Endothelial cell of umbilical vein (primary cell): ENCODE results near the gene CALR3. TPM values are rescaled to one million over a fixed set of nuclear protein-coding genes. Genes with fewer than 3 reads are reported as not detected.

Experiments used
- BruUV-seq: library from RNA; stranded (reverse); fragments of 400-500 nt; replicated peaks from 2 replicates; lab custom pipeline; 2021; lab: Mats Ljungman, UMichigan
- CTCF ChIA-PET: fragments of 300-600, 350-600 bp; sonication (Branson Sonifier 250); formaldehyde crosslinking; loops from one replicate; lab custom pipeline; 2021; ENCODE audit warnings: antibody characterized with exemption, inconsistent platforms; lab: Charles Lee
- POLR2A ChIA-PET: fragments of 300-600, 350-600 bp; sonication (Branson Sonifier 250); formaldehyde crosslinking; loops from one replicate; lab custom pipeline; 2021; ENCODE audit warnings: antibody characterized with exemption, inconsistent platforms; lab: Charles Lee
- DNase-seq: peaks from one replicate; pipeline ENCODE4 v3.0.0-alpha.2; 2011; ENCODE audit warnings: low read depth, low spot score
- FAIRE-seq: peaks from 2 replicates; lab custom pipeline; 2011; peaks lifted over from hg19 to GRCh38; lab: Jason Lieb, UNC
- H2AFZ ChIP-seq: 2 replicates; pipeline ENCODE4 v1.6.0; 2012; ENCODE audit warnings: low read depth, low read length, control low read depth, inconsistent platforms
- H3K27ac ChIP-seq: 2 replicates; pipeline ENCODE4 v1.5.1; 2011; ENCODE audit warnings: low read depth, mild to moderate bottlenecking, control low read depth, low read length, moderate library complexity; ENCODE audit not compliant: insufficient read depth
- H3K27me3 ChIP-seq, 2 experiments: 2 replicates each; pipeline versions ENCODE4 v1.6.0 to v1.6.1; 2011; ENCODE audit warnings: low read length in 2 of 2, mixed read lengths in 1 of 2; ENCODE audit not compliant: control insufficient read depth in 2 of 2, insufficient read depth in 2 of 2
- H3K36me3 ChIP-seq, 2 experiments: 2 replicates in 1 of 2; 3 replicates in 1 of 2; pipeline ENCODE4 v1.5.1; 2011; ENCODE audit warnings: low read length in 2 of 2, mild to moderate bottlenecking in 1 of 2, moderate library complexity in 1 of 2; ENCODE audit not compliant: control insufficient read depth in 2 of 2, insufficient read depth in 2 of 2; ENCODE audit errors: extremely low read depth in 1 of 2
- H3K4me1 ChIP-seq: 3 replicates; pipeline ENCODE4 v1.5.1; 2011; ENCODE audit warnings: mild to moderate bottlenecking, low read length; ENCODE audit not compliant: control insufficient read depth, insufficient read depth; ENCODE audit errors: extremely low read depth
- H3K4me2 ChIP-seq: 2 replicates; pipeline ENCODE4 v1.6.1; 2011; ENCODE audit warnings: low read length, control low read depth, mixed read lengths; ENCODE audit not compliant: insufficient read depth
- H3K4me3 ChIP-seq, 3 experiments: fragments of 200-600 bp in 1 of 3; sonication (generic), shearing (Covaris generic) in 1 of 3; replicated peaks in 1 of 3; 2 replicates each; pipeline ENCODE4 v1.5.1; 2011 to 2016; ENCODE audit warnings: control low read depth in 3 of 3, low read length in 3 of 3, mild to moderate bottlenecking in 2 of 3, inconsistent platforms in 1 of 3, low read depth in 1 of 3, moderate library complexity in 1 of 3; ENCODE audit not compliant: insufficient read depth in 1 of 3
- H3K79me2 ChIP-seq: 2 replicates; pipeline ENCODE4 v1.6.0; 2012; ENCODE audit warnings: low read length, inconsistent platforms; ENCODE audit not compliant: control insufficient read depth, insufficient read depth
- H3K9ac ChIP-seq: replicated peaks from 2 replicates; pipeline ENCODE3; 2011; ENCODE audit warnings: low read length, control low read depth; ENCODE audit not compliant: insufficient read depth; ENCODE audit errors: extremely low read depth
- H3K9me1 ChIP-seq: replicated peaks from 3 replicates; pipeline ENCODE4 v1.6.0; 2011; ENCODE audit warnings: mild to moderate bottlenecking, low read length; ENCODE audit not compliant: control insufficient read depth, insufficient read depth; ENCODE audit errors: extremely low read depth
- H3K9me3 ChIP-seq: replicated peaks from 2 replicates; pipeline ENCODE4 v1.5.1; 2012; ENCODE audit warnings: low read length, inconsistent platforms; ENCODE audit not compliant: control insufficient read depth, insufficient read depth
- H4K20me1 ChIP-seq: replicated peaks from 2 replicates; pipeline ENCODE3; 2011; ENCODE audit warnings: mild to moderate bottlenecking, low read length; ENCODE audit not compliant: control insufficient read depth, insufficient read depth; ENCODE audit errors: extremely low read depth
- EZH2 ChIP-seq: IDR thresholded peaks from 2 replicates; pipeline ENCODE4 v1.6.1; 2012; ENCODE audit warnings: borderline replicate concordance, low read depth, mild to moderate bottlenecking, moderate library complexity, low read length, inconsistent platforms; ENCODE audit not compliant: severe bottlenecking
- FOS ChIP-seq: IDR thresholded peaks from 2 replicates; pipeline ENCODE4 v1.6.1; 2011; ENCODE audit warnings: mild to moderate bottlenecking, low read length, moderate library complexity, borderline replicate concordance; ENCODE audit not compliant: insufficient read depth
- GATA2 ChIP-seq: IDR thresholded peaks from 2 replicates; pipeline ENCODE4 v1.7.0; 2011; ENCODE audit warnings: low read depth, mild to moderate bottlenecking, moderate library complexity, mixed read lengths, low read length; ENCODE audit not compliant: insufficient read length, insufficient read depth
- JUN ChIP-seq: IDR thresholded peaks from 2 replicates; pipeline ENCODE4 v1.6.1; 2011; ENCODE audit warnings: borderline replicate concordance, low read depth; ENCODE audit not compliant: insufficient read length, insufficient read depth
- MYC ChIP-seq: IDR thresholded peaks from one replicate; pipeline ENCODE4 v1.6.1; 2011; ENCODE audit warnings: mild to moderate bottlenecking, low read depth, low read length
- POLR2A ChIP-seq: IDR thresholded peaks from 2 replicates; pipeline ENCODE4 v1.6.1; 2012; ENCODE audit warnings: low read depth, mild to moderate bottlenecking, control low read depth, low read length
- POLR2AphosphoS5 ChIP-seq: IDR thresholded peaks from 2 replicates; pipeline ENCODE4 v1.6.1; 2012; ENCODE audit warnings: low read depth, mild to moderate bottlenecking, control low read depth, low read length, moderate library complexity; ENCODE audit not compliant: insufficient read depth
- dilution Hi-C: fragments of 300-500 bp; cut with MboI; formaldehyde crosslinking; loops from one replicate; pipeline ENCODE4 v1.15.0; 2019; ENCODE audit warnings: low sequenced_read_pairs; ENCODE audit not compliant: extremely low pct_ligation_motif_present
- intact Hi-C: fragments of 100-400 bp; cut with micrococcal nuclease; formaldehyde crosslinking; loops from one replicate; pipeline ENCODE4 v1.10.0; 2022
- polyA plus RNA-seq, 4 experiments: library from polyadenylated mRNA; depleted of rRNA in 3 of 4; stranded (reverse) in 3 of 4; unstranded in 1 of 4; fragments of >200 nt; gene quantifications; 2 replicates each; pipeline versions ENCODE4 v1.2.1 to v1.2.3, GENCODE V29; 2011 to 2012; ENCODE audit warnings: missing spikeins in 1 of 4
- total RNA-seq: library from RNA; stranded (reverse); gene quantifications from 2 replicates; pipeline ENCODE4 v1.2.3, GENCODE V29; 2021
- TF ChIP-seq, protein P1 (sequence below), 2 donors: IDR thresholded peaks; 1 replicate in 1 of 2; 2 replicates in 1 of 2; pipeline ENCODE4 v1.5.1; 2011; ENCODE audit warnings: low read length in 2 of 2, mild to moderate bottlenecking in 2 of 2, moderate library complexity in 2 of 2, control low read depth in 1 of 2, inconsistent platforms in 1 of 2, low read depth in 1 of 2; ENCODE audit not compliant: insufficient read depth in 1 of 2; ENCODE audit errors: extremely low read depth in 1 of 2
- TF ChIP-seq, protein P2 (sequence below): IDR thresholded peaks from 2 replicates; pipeline ENCODE4 v1.6.1; 2011; ENCODE audit not compliant: insufficient read depth, insufficient read length

Gene CALR3
- total and polyA plus RNA-seq, 2 donors (not counting 3 experiments of a cell fraction or from before 2014, with no cell fraction given) = not detected

DNA sequence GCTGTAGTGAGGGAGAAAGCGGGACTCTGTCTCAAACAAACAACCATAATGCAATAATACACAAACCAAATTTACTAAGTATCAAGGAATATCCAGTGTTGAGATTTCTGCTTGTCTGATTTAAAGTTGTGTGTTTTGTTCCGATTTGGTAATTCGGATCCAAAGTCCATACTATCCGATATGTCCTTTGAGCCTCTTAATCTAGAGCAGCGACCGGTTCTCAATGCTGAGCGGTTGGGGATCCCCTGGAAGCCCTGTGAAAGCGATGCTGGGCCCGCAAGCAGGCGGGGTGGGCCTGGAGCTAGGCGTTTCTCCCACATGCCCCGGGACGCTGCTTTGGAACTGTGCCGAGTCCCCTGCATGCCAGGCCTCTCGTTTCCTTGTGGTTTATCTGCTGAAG, 20.4 kb upstream of the CALR3 start:
- Histone ChIP-seq H4K20me1 (no peaks in the 10 kb centered on the region), H3K9me3 (no peaks in the 10 kb centered on the region), H3K79me2 (no peaks in the 10 kb centered on the region), H3K27ac (no peak overlapping the region), H3K9me1 (no peaks in the 10 kb centered on the region), H3K36me3 (peaks cover 11 to 40% of the 10 kb centered on the region in 2 experiments), H3K27me3 (no peaks in the 10 kb centered on the region), H3K9ac (no peak overlapping the region), H2AFZ (no peak overlapping the region), H3K4me1 (no peaks in the 10 kb centered on the region), H3K4me3 (no peak overlapping the region), H3K4me2 (no peak overlapping the region)
- FAIRE-seq = no peak
- intact Hi-C loops = no loop called here
- POLR2A ChIA-PET = no interaction called here
- dilution Hi-C loops = no loop called here
- no TSS peak for BruUV-seq
- TF ChIP-seq EZH2 (no peak), POLR2AphosphoS5 (no peak), JUN (no peak), MYC (no peak), GATA2 (no peak), POLR2A (no peak), FOS (no peak)
- TF ChIP-seq, protein P1, sequence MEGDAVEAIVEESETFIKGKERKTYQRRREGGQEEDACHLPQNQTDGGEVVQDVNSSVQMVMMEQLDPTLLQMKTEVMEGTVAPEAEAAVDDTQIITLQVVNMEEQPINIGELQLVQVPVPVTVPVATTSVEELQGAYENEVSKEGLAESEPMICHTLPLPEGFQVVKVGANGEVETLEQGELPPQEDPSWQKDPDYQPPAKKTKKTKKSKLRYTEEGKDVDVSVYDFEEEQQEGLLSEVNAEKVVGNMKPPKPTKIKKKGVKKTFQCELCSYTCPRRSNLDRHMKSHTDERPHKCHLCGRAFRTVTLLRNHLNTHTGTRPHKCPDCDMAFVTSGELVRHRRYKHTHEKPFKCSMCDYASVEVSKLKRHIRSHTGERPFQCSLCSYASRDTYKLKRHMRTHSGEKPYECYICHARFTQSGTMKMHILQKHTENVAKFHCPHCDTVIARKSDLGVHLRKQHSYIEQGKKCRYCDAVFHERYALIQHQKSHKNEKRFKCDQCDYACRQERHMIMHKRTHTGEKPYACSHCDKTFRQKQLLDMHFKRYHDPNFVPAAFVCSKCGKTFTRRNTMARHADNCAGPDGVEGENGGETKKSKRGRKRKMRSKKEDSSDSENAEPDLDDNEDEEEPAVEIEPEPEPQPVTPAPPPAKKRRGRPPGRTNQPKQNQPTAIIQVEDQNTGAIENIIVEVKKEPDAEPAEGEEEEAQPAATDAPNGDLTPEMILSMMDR (IDR thresholded peaks at IDR 0.05; ENCODE audit: extremely low read depth in 1 of 2, insufficient read depth in 1 of 2, low read depth in 1 of 2, low read length in 2 of 2) = no peak
- TF ChIP-seq, protein P2, sequence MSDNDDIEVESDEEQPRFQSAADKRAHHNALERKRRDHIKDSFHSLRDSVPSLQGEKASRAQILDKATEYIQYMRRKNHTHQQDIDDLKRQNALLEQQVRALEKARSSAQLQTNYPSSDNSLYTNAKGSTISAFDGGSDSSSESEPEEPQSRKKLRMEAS = no peak
- no peak for DNase-seq
- CTCF ChIA-PET = interaction anchor here (1.3 kb wide), 1 partner anchor 75 kb away, joined by 3 read pairs; no protein-coding TSS in a partner anchor
